Mucosa of descending colon (tissue), 3 donors: ENCODE results near the gene MAMDC4. TPM values are rescaled to one million over a fixed set of nuclear protein-coding genes. Genes with fewer than 3 reads are reported as not detected.

Experiments used
- ATAC-seq: fragments of 200-7000 bp; cut with Tn5 transposase; one replicate; pipeline ENCODE4 v1.9.1; 2020; ENCODE audit warnings: mild to moderate bottlenecking, moderate library complexity
- DNase-seq, 3 donors: peaks; one replicate each; pipeline ENCODE4 v3.0.0-alpha.2; 2020
- H3K36me3 ChIP-seq: fragments of 200-600 bp; one replicate; pipeline ENCODE4 v1.8.0; 2021; ENCODE audit warnings: low read depth, mild to moderate bottlenecking
- H3K4me1 ChIP-seq: fragments of 200-600 bp; one replicate; pipeline ENCODE4 v1.8.0; 2021; ENCODE audit warnings: low read depth, mild to moderate bottlenecking
- H3K4me3 ChIP-seq: fragments of 200-600 bp; one replicate; pipeline ENCODE4 v1.8.0; 2021; ENCODE audit warnings: mild to moderate bottlenecking
- H3K9me3 ChIP-seq: fragments of 200-600 bp; one replicate; pipeline ENCODE4 v1.8.0; 2021; ENCODE audit warnings: mild to moderate bottlenecking
- CTCF ChIP-seq: fragments of 200-600 bp; IDR thresholded peaks from one replicate; pipeline ENCODE4 v1.8.0; 2022; ENCODE audit warnings: antibody characterized with exemption, mild to moderate bottlenecking
- intact Hi-C, 2 donors: fragments of 100-400 bp; cut with DNase I in 1 of 2; cut with micrococcal nuclease in 1 of 2; formaldehyde crosslinking; loops; one replicate each; pipeline versions ENCODE4 v1.11.0 to v1.11.1; 2022; cut with DNase I, micrococcal nuclease
- total RNA-seq, 3 donors: library from RNA; stranded (reverse); fragmentation: NEBNext Ultra II Directional in 2 of 3; extraction: Animal tissue kit (Norgen Biotek cat#: 25700) in 2 of 3; gene quantifications; one replicate each; pipeline versions ENCODE4 v1.2.1 to v1.2.4, GENCODE V29; 2021 to 2023
- donor health status: DM: no; HTN: no; CAD: no; lungs with moderate emphysema.
- donor health status: DM: no; HTN: no; CAD: no.
- donor health status: DM: no; HTN: yes; CAD: no.

MAMDC4 gene
- total RNA-seq, 3 donors from 2014 or later, result 15.4 to 43.8 (median 18.5) TPM

DNA sequence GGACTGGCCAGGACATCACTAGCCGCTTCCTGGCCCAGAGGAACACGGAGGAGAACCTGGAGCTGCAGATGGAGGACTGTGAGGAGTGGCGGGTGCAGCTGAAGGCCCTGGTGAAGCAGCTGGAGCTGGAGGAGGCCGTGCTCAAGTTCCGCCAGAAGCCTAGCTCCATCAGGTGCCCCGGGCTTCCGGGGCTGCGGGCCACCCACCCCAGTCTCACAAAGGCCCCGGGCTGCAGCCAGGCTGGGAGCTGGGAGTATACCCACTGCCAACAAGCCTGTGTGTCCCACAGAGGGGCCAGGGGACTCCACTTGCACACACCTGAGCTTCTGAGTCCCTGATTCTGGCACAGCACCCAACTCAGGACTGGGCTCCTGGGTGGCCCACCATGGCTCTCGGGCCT, 46.1 kb upstream of the MAMDC4 start:
- H3K36me3 ChIP-seq, result peaks cover 2% of the 10 kb centered on the region
- H3K4me1 ChIP-seq, result peaks cover 33% of the 10 kb centered on the region
- H3K4me3 ChIP-seq, result no peak overlapping the region
- H3K9me3 ChIP-seq, result no peaks in the 10 kb centered on the region
- no peak for TF ChIP-seq CTCF
- intact Hi-C loops, result no loop called here
- ATAC-seq, result no peak
- peak in 1 of 3 donors; percentile 49 for DNase-seq

DNA sequence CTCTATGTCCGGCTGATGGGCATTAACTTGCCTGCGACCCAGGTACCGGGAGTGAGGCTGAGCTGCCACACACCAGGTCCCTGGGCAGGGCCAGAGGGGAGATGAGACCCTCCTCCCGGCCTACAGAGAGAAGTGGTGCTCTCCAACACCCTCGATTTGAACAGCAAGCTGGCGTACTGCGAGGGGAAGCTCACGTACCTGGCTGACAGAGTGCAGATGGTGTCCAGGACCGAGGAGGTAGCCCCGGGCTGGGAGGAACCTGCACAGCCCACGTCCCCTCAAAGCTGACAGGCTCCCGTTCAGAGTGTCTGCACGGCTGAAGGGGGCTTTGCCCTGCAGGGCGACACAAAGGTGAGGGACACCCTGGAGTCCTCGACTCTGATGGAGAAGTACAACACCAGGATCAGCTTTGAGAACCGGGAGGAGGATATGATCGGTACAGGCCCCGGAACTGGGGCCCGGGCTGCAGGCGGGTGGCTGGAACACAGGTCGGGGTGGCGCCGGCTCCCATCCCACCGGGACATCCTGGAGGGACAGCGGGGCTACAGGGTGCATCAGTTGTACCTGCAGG, 45.4 kb upstream of the MAMDC4 start:
- H3K9me3 ChIP-seq, result no peaks in the 10 kb centered on the region
- DNase-seq (peak in 1 of 3 donors; percentile 55), ATAC-seq (peak; percentile 4)
- no peak overlapping the region for H3K4me3 ChIP-seq
- H3K36me3 ChIP-seq, result peaks cover 4% of the 10 kb centered on the region
- intact Hi-C loops, result no loop called here
- H3K4me1 ChIP-seq, result peaks cover 30% of the 10 kb centered on the region
- no peak for TF ChIP-seq CTCF

DNA sequence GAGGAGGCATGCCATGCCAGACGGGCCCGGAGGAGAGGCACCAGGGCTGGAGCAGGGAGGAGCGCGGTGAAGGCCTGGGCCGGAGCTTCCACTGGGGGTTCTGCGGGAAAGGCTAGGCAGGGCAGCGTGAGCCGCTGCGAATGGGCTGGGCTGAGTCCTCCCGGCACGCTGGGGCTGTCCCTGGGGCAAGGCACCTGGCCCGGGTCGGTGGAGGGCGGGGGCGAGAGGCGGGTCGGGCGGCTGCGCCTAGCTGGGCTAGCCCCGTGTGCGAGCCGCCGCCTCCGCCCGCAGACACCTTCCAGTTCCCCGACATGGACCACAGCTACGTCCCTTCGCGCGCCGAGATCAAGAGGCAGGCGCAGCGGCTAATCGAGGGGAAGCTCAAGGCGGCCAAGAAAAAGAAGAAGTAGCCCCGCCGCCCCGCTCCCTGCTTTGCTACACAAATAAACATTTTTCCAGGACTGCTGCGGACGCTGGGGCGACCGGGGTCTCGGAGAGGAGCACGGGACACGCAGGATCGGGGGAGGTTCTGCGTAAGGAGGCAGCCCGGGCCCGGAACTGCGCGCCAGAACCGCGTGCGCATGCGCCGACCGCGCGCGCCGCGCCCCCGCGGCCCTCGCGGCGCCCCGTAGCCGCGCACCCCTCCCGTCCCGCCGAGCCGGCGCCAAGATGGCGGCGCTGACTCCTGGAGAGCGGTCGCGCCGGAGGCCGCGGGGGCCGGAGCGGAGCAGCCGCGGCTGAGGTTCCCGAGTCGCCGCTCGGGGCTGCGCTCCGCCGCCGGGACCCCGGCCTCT, 44.7 kb upstream of the MAMDC4 start, which contains the start of gene RABL6:
TSS of gene RABL6 (plus strand) at position 668 of the 794 bp plus-strand sequence. CDS start 249 bp downstream, outside the sequence.
- intact Hi-C loops, result no loop called here
- ATAC-seq (peak; percentile 92), DNase-seq (peak; percentile 76 to 88 (median 84))
- Histone ChIP-seq H3K36me3 (peaks cover 4% of the 10 kb centered on the region), H3K4me3 (peak within 1 kb of the TSS; percentile 93), H3K4me1 (peaks cover 30% of the 10 kb centered on the region), H3K9me3 (no peaks in the 10 kb centered on the region)
- TF ChIP-seq CTCF, result no peak

DNA sequence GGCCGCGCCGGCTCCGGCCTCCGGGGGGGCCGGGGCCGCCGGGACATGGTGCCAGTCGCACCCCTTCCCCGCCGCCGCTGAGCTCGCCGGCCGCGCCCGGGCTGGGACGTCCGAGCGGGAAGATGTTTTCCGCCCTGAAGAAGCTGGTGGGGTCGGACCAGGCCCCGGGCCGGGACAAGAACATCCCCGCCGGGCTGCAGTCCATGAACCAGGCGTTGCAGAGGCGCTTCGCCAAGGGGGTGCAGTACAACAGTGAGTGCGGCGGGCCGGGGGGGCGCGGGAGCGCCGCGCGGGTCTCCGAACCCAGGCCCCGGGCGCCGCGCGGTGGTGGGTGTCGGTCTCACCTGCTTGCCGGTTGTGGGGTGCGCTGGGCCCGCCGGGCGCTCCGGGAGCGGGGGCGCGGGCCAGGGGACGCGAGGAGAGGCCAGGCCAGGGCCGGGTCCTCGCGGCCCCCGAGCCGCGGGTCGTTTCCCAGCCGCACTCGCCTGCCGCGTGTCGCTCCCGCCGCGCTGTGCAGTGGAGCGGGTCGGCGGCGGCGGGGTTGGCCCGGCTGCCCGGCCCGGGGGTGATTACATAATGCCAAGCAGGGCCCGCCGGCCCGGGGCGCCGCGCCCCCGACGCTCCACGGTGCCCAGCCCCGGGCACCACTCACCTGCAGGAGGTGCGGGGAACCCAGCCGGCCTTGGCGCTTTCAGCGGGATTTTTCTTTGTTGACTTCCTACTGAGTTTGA, 43.9 kb upstream of the MAMDC4 start:
- Histone ChIP-seq H3K9me3 (no peaks in the 10 kb centered on the region), H3K4me3 (peak overlapping the region; percentile 93), H3K36me3 (peaks cover 4% of the 10 kb centered on the region), H3K4me1 (peaks cover 30% of the 10 kb centered on the region)
- ATAC-seq, result peak; percentile 38
- no peak for TF ChIP-seq CTCF
- intact Hi-C loops, result no loop called here
- peak in 1 of 3 donors; percentile 69 for DNase-seq

DNA sequence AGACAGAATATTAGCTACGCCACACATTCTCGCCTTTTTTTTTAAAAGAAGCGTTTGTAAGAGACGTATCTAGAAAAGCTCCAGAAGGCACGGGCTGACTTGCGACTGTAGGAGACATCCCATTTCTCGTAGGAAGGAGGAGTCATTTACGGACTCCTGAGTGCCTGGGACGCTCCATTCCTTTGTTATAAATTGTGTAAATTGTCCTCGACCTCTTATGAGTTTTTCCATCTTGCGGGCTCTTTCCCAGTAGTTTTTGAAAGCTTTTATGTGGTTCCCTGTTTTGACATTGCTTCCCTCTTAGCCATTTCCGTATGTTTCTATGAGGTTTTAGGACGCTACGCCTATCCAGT, 43.4 kb upstream of the MAMDC4 start:
- TF ChIP-seq CTCF, result no peak
- Histone ChIP-seq H3K4me1 (peaks cover 30% of the 10 kb centered on the region), H3K36me3 (peaks cover 4% of the 10 kb centered on the region), H3K9me3 (no peaks in the 10 kb centered on the region), H3K4me3 (peak overlapping the region; percentile 93)
- intact Hi-C loops, result no loop called here
- DNase-seq (no peak), ATAC-seq (peak; percentile 3)
